H1 (cell line): ENCODE data around the gene USH1C. TPM values are rescaled to one million over a fixed set of nuclear protein-coding genes. Genes with fewer than 3 reads are reported as not detected.

Experiments
- CTCF ChIA-PET: fragments of 300-600 bp; sonication (Branson Sonifier 250); formaldehyde crosslinking; loops from one replicate; lab custom pipeline; 2021; ENCODE audit not compliant: partially characterized antibody; lab: Charles Lee
- POLR2A ChIA-PET: fragments of 300-600 bp; sonication (Branson Sonifier 250); formaldehyde crosslinking; loops from one replicate; lab custom pipeline; 2021; ENCODE audit warnings: inconsistent platforms; ENCODE audit not compliant: partially characterized antibody; lab: Charles Lee
- DNase-seq, 2 experiments: peaks; one replicate each; pipeline versions ENCODE4 v3.0.0 to v3.0.0-alpha.2; 2010 to 2022; ENCODE audit warnings: low spot score in 2 of 2, low read depth in 1 of 2, mixed read lengths in 1 of 2
- FAIRE-seq: peaks from 2 replicates; lab custom pipeline; 2011; peaks lifted over from hg19 to GRCh38; lab: Jason Lieb, UNC
- H2AFZ ChIP-seq: 2 replicates; pipeline ENCODE4 v1.8.1; 2012; ENCODE audit warnings: low read length, inconsistent platforms
- H2AK5ac ChIP-seq: 2 replicates; pipeline ENCODE4 v1.6.1; 2013; ENCODE audit warnings: low read depth, low read length
- H2BK120ac ChIP-seq: replicated peaks from 2 replicates; pipeline ENCODE3; 2013; ENCODE audit warnings: low read depth, low read length, inconsistent platforms
- H2BK12ac ChIP-seq: 2 replicates; pipeline ENCODE4 v1.6.1; 2013; ENCODE audit warnings: low read depth, low read length
- H2BK15ac ChIP-seq: 2 replicates; pipeline ENCODE4 v1.6.1; 2013; ENCODE audit warnings: low read length
- H2BK20ac ChIP-seq: 2 replicates; pipeline ENCODE4 v1.6.1; 2013; ENCODE audit warnings: low read length
- H2BK5ac ChIP-seq: 2 replicates; pipeline ENCODE4 v1.6.1; 2013; ENCODE audit warnings: low read depth, low read length
- H3K14ac ChIP-seq: 2 replicates; pipeline ENCODE4 v1.6.1; 2013; ENCODE audit warnings: inconsistent platforms; ENCODE audit not compliant: insufficient read length
- H3K18ac ChIP-seq: 2 replicates; pipeline ENCODE4 v1.6.1; 2013; ENCODE audit warnings: low read length; ENCODE audit errors: extremely low read depth
- H3K23ac ChIP-seq: 2 replicates; pipeline ENCODE4 v1.6.1; 2013; ENCODE audit warnings: inconsistent platforms; ENCODE audit not compliant: insufficient read length
- H3K23me2 ChIP-seq: 2 replicates; pipeline ENCODE4 v1.6.1; 2013; ENCODE audit warnings: low read depth, low read length
- H3K27ac ChIP-seq: 2 replicates; pipeline ENCODE4 v1.6.1; 2011; ENCODE audit warnings: low read depth, low read length, inconsistent platforms
- H3K27me3 ChIP-seq, 4 experiments: replicated peaks in 1 of 4; 1 replicate in 1 of 4; 2 replicates in 3 of 4; pipeline versions ENCODE4 v1.6.1 to v1.8.1; 2011 to 2013; ENCODE audit warnings: low read length in 3 of 4, mild to moderate bottlenecking in 3 of 4, inconsistent platforms in 2 of 4, mixed read lengths in 2 of 4, moderate library complexity in 1 of 4; ENCODE audit not compliant: control insufficient read depth in 3 of 4, insufficient read depth in 3 of 4; ENCODE audit errors: extremely low read depth in 1 of 4
- H3K36me3 ChIP-seq, 4 experiments: 2 replicates each; pipeline versions ENCODE4 v1.6.1 to v1.8.1; 2011 to 2013; ENCODE audit warnings: mild to moderate bottlenecking in 4 of 4, low read length in 3 of 4, moderate library complexity in 2 of 4, control low read depth in 1 of 4, inconsistent platforms in 1 of 4; ENCODE audit not compliant: insufficient read depth in 4 of 4, control insufficient read depth in 2 of 4
- H3K4ac ChIP-seq: replicated peaks from 2 replicates; pipeline ENCODE3; 2013; ENCODE audit warnings: low read length, low read depth, mixed read lengths, inconsistent platforms; ENCODE audit not compliant: insufficient read length
- H3K4me1 ChIP-seq, 4 experiments: replicated peaks in 1 of 4; 1 replicate in 1 of 4; 2 replicates in 3 of 4; pipeline versions ENCODE4 v1.6.1 to v1.8.1; 2011 to 2013; ENCODE audit warnings: low read length in 3 of 4, inconsistent platforms in 2 of 4, mixed read lengths in 1 of 4; ENCODE audit not compliant: insufficient read depth in 4 of 4, control insufficient read depth in 3 of 4
- H3K4me2 ChIP-seq, 2 experiments: 2 replicates each; pipeline versions ENCODE4 v1.6.1 to v1.8.1; 2011 to 2013; ENCODE audit warnings: low read depth in 2 of 2, low read length in 2 of 2, control low read depth in 1 of 2, inconsistent platforms in 1 of 2, mild to moderate bottlenecking in 1 of 2; ENCODE audit not compliant: insufficient read depth in 1 of 2
- H3K4me3 ChIP-seq, 4 experiments: fragments of 200-600, 300-600 bp in 1 of 4; sonication (generic), shearing (Covaris generic), sonication (Bioruptor Twin) in 1 of 4; 2 replicates each; pipeline versions ENCODE4 v1.5.1 to v1.8.1; 2011 to 2016; ENCODE audit warnings: low read length in 4 of 4, low read depth in 3 of 4, control low read depth in 2 of 4, inconsistent platforms in 2 of 4, mild to moderate bottlenecking in 2 of 4, mixed read lengths in 1 of 4, moderate library complexity in 1 of 4; ENCODE audit not compliant: insufficient read depth in 2 of 4; ENCODE audit errors: extremely low read depth in 1 of 4
- H3K56ac ChIP-seq: replicated peaks from 2 replicates; pipeline ENCODE3; 2013; ENCODE audit warnings: low read depth, mild to moderate bottlenecking, mixed read lengths, low read length, inconsistent platforms; ENCODE audit not compliant: insufficient read length
- H3K79me1 ChIP-seq: 2 replicates; pipeline ENCODE4 v1.6.1; 2013; ENCODE audit warnings: low read depth, low read length, control low read depth
- H3K79me2 ChIP-seq, 2 experiments: 2 replicates each; pipeline versions ENCODE4 v1.6.1 to v1.8.1; 2012 to 2013; ENCODE audit warnings: low read length in 2 of 2, mild to moderate bottlenecking in 2 of 2, inconsistent platforms in 1 of 2; ENCODE audit not compliant: insufficient read depth in 2 of 2, control insufficient read depth in 1 of 2
- H3K9ac ChIP-seq, 4 experiments: replicated peaks in 1 of 4; 1 replicate in 1 of 4; 2 replicates in 3 of 4; pipeline versions ENCODE4 v1.6.1 to v1.8.1; 2011 to 2013; ENCODE audit warnings: low read depth in 3 of 4, low read length in 3 of 4, control low read depth in 2 of 4, mild to moderate bottlenecking in 2 of 4, moderate library complexity in 2 of 4, inconsistent platforms in 1 of 4; ENCODE audit errors: extremely low read depth in 1 of 4
- H3K9me3 ChIP-seq, 2 experiments: 2 replicates each; pipeline versions ENCODE4 v1.6.1 to v1.8.1; 2012 to 2013; ENCODE audit warnings: mild to moderate bottlenecking in 2 of 2, moderate library complexity in 2 of 2, control low read depth in 1 of 2, inconsistent platforms in 1 of 2, low read depth in 1 of 2, low read length in 1 of 2, mixed read lengths in 1 of 2; ENCODE audit not compliant: insufficient read depth in 2 of 2
- H4K20me1 ChIP-seq, 2 experiments: replicated peaks in 1 of 2; 2 replicates each; pipeline versions ENCODE3 to v1.8.1; 2011 to 2013; ENCODE audit warnings: inconsistent platforms in 2 of 2, low read length in 2 of 2, mild to moderate bottlenecking in 1 of 2; ENCODE audit not compliant: insufficient read depth in 2 of 2, control insufficient read depth in 1 of 2
- H4K5ac ChIP-seq: 2 replicates; pipeline ENCODE4 v1.6.1; 2013; ENCODE audit warnings: low read length, low read depth, mixed read lengths, inconsistent platforms; ENCODE audit not compliant: insufficient read length
- H4K8ac ChIP-seq: 2 replicates; pipeline ENCODE4 v1.8.0; 2013; ENCODE audit warnings: mild to moderate bottlenecking, moderate library complexity, low read length, inconsistent platforms; ENCODE audit not compliant: insufficient read depth; ENCODE audit errors: extremely low read depth
- H4K91ac ChIP-seq: replicated peaks from 2 replicates; pipeline ENCODE3; 2013; ENCODE audit warnings: low read length, mixed read lengths, inconsistent platforms; ENCODE audit not compliant: insufficient read length
- BCL11A ChIP-seq, 2 experiments: IDR thresholded peaks; one replicate each; pipeline ENCODE4 v1.6.1; 2011; ENCODE audit warnings: low read depth in 2 of 2, low read length in 2 of 2, mild to moderate bottlenecking in 2 of 2
- SIX5 ChIP-seq: IDR thresholded peaks from 2 replicates; pipeline ENCODE4 v1.6.1; 2011; ENCODE audit warnings: mild to moderate bottlenecking, low read depth, low read length
- ZNF274 ChIP-seq: IDR thresholded peaks from 2 replicates; pipeline ENCODE4 v1.7.0; 2012; ENCODE audit warnings: low read length, borderline replicate concordance; ENCODE audit errors: extremely low read depth
- WGBS, 2 experiments: shearing (Covaris generic) in 1 of 2; methylation state at CpG; one replicate each; pipeline versions ENCODE4 v1.1.6 to v1.1.7; 2013 to 2015; ENCODE audit warnings: low lambda C conversion rate in 2 of 2, mixed read lengths in 2 of 2, inconsistent platforms in 1 of 2, low coverage in 1 of 2, missing lambda C conversion rate in 1 of 2; ENCODE audit not compliant: insufficient replicate concordance in 2 of 2, insufficient coverage in 1 of 2, insufficient read length in 1 of 2; ENCODE audit errors: extremely low coverage in 1 of 2, missing lambda C conversion rate in 1 of 2; 5-methylcytosine and 5-hydroxymethylcytosine counted together
- polyA plus RNA-seq, 7 experiments: library from polyadenylated mRNA; depleted of rRNA in 3 of 7; stranded (reverse) in 5 of 7; unstranded in 2 of 7; fragments of >200 nt in 5 of 7; fragments of 200-250 nt in 2 of 7; gene quantifications; 1 replicate in 5 of 7; 2 replicates in 1 of 7; 4 replicates in 1 of 7; pipeline versions ENCODE4 v1.2.1 to v1.2.3, GENCODE V29; 2011 to 2013; ENCODE audit warnings: missing spikeins in 2 of 7, mixed read lengths in 2 of 7
- total RNA-seq: library from RNA; stranded (reverse); fragmentation: NEBNext Ultra II Directional; extraction: Animal tissue kit (Norgen Biotek cat#: 25700); gene quantifications from 2 replicates; pipeline ENCODE4 v1.2.1, GENCODE V29; 2021
- TF ChIP-seq, protein P1 (sequence below), 3 experiments: IDR thresholded peaks; 1 replicate in 2 of 3; 2 replicates in 1 of 3; pipeline versions ENCODE4 v1.5.1 to v1.6.1; 2011; ENCODE audit warnings: low read length in 3 of 3, mild to moderate bottlenecking in 3 of 3, inconsistent platforms in 2 of 3, low read depth in 1 of 3, moderate library complexity in 1 of 3; ENCODE audit not compliant: insufficient read depth in 1 of 3; ENCODE audit errors: control extremely low read depth in 1 of 3

The USH1C gene
- total and polyA plus RNA-seq, 2 of the 8 experiments (the other 6 are each of a cell fraction or from before 2014, with no cell fraction given), result 1.3 to 1.6 TPM

DNA sequence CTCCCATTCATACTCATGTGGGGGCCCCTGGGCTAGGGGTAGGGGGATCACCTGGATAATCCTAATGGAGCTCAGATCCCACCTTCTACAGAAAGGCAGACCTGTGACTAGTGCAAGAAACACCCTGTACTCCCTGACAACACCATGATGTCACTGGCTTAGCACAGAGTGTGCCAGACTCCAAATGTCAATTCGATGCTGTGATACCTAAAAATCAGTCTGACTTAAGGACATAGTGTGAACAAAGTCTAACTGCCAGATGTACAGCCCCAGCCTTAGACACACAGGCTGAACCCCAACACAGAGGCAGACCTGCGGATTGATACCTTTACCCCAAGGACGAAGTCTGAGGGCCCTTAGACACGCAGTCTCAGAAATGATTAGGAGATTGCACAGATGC is 76.1 kb downstream of the USH1C start:
- Histone ChIP-seq H2BK120ac (no peak overlapping the region), H3K14ac (no peak overlapping the region), H4K20me1 (peaks cover 2 to 4% of the 10 kb centered on the region in 2 experiments), H3K4me2 (no peak overlapping the region), H3K4ac (no peak overlapping the region), H2BK5ac (no peak overlapping the region), H3K23ac (no peak overlapping the region), H2AK5ac (no peak overlapping the region), H4K91ac (no peak overlapping the region), H4K8ac (no peak overlapping the region), H2BK15ac (no peak overlapping the region), H3K27ac (no peak overlapping the region), H3K9me3 (no peaks in the 10 kb centered on the region), H3K79me2 (no peaks in the 10 kb centered on the region), H3K18ac (no peak overlapping the region), H3K9ac (no peak overlapping the region), H3K4me3 (no peak overlapping the region), H3K36me3 (no peaks in the 10 kb centered on the region), H2BK12ac (no peak overlapping the region), H3K27me3 (no peaks in the 10 kb centered on the region; a peak in 2 of 7 replicates), H3K56ac (no peak overlapping the region), H3K23me2 (no peaks in the 10 kb centered on the region), H3K79me1 (no peaks in the 10 kb centered on the region), H2BK20ac (no peak overlapping the region), H3K4me1 (peaks cover 0 to under 1% (median 0%) of the 10 kb centered on the region in 4 experiments; a peak in 3 of 7 replicates), H2AFZ (no peak overlapping the region), H4K5ac (no peak overlapping the region)
- ChIA-PET POLR2A (no interaction called here), CTCF (interaction anchor here (0.5 to 6.1 kb wide), 8 partner anchors 9 to 836 kb away, joined by 3 to 23 read pairs (median 4); no protein-coding TSS in a partner anchor)
- DNase-seq (no peak), FAIRE-seq (no peak)
- 86% methylated on average over 4 of the region's 4 CpGs; no CpG with 5 or more reads in 1 of the 2 experiments for WGBS, 2 experiments
- TF ChIP-seq ZNF274, result no peak
- TF ChIP-seq, protein P1, sequence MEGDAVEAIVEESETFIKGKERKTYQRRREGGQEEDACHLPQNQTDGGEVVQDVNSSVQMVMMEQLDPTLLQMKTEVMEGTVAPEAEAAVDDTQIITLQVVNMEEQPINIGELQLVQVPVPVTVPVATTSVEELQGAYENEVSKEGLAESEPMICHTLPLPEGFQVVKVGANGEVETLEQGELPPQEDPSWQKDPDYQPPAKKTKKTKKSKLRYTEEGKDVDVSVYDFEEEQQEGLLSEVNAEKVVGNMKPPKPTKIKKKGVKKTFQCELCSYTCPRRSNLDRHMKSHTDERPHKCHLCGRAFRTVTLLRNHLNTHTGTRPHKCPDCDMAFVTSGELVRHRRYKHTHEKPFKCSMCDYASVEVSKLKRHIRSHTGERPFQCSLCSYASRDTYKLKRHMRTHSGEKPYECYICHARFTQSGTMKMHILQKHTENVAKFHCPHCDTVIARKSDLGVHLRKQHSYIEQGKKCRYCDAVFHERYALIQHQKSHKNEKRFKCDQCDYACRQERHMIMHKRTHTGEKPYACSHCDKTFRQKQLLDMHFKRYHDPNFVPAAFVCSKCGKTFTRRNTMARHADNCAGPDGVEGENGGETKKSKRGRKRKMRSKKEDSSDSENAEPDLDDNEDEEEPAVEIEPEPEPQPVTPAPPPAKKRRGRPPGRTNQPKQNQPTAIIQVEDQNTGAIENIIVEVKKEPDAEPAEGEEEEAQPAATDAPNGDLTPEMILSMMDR (IDR thresholded peaks at IDR 0.05; ENCODE audit: control extremely low read depth in 1 of 3, insufficient read depth in 1 of 3, low read depth in 1 of 3, low read length in 3 of 3), result no peak
- no peak for TF ChIP-seq SIX5
- TF ChIP-seq BCL11A (IDR thresholded peaks at IDR 0.05; ENCODE audit: low read depth in 2 of 2, low read length in 2 of 2), result no peak
